Measurements from ENCODE around the gene PDGFRB. TPM values are rescaled to one million over a fixed set of nuclear protein-coding genes. Genes with fewer than 3 reads are reported as not detected.

Gene PDGFRB
- total RNA-seq, 1 experiment from 2014 or later, result 0.34 TPM

DNA sequence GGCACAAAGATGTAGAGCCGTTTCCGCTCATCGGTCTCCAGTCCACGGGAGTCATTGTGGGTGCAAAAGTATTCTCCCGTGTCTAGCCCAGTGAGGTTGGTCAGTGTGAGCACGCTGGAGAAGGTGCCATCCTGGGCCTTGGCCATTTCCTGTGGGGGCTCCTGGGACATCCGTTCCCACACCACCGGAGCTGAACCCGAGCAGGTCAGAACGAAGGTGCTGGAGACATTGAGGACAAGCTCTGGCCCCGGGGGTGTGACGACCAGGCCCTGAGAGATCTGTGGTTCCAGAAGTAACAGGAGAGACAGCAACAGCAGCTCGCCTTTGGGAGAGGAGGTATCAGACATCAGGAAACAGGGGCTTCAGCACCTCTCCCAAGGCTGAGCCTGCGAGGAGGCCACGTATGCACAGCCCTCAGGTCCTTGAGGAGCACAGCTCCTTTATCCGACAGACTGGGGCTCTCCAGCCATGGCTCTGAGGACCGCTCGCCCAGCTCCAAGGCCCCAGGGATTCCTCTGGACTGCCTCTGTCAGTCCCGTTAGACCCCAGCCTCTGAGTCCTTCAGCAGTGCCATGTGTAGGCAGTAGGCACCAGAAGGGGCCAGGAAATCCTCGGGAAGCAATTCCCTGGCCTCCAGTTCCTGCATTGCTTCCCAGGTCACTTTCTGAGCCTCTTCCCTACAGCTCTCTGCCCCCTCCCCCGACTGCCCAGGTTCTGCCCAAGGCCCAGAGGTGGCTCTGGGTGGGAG, 19.9 kb downstream of the PDGFRB start:
- Histone ChIP-seq H4K20me1 (ENCODE audit: insufficient read depth) (no peaks in the 10 kb centered on the region), H3K9me2 (ENCODE audit: insufficient read depth) (no peaks in the 10 kb centered on the region), H3K36me3 (ENCODE audit: control insufficient read depth in 1 of 2, insufficient read depth in 2 of 2, low read length in 2 of 2) (no peaks in the 10 kb centered on the region), H3K4me2 (ENCODE audit: low read length) (no peak overlapping the region), H3K27ac (ENCODE audit: low read depth, low read length) (no peak overlapping the region), H3K9me3 (ENCODE audit: control insufficient read depth in 1 of 2, insufficient read depth in 1 of 2, low read depth in 1 of 2, low read length in 2 of 2) (no peaks in the 10 kb centered on the region), H3K4me3 (replicated peaks in 1 of 2; ENCODE audit: low read depth in 1 of 2, low read length in 2 of 2) (no peak overlapping the region), H3K79me2 (ENCODE audit: insufficient read depth, low read length) (no peaks in the 10 kb centered on the region), H2AFZ (ENCODE audit: low read depth, low read length, poor library complexity, severe bottlenecking) (no peak overlapping the region), H3K27me3 (ENCODE audit: insufficient read depth, low read length) (no peaks in the 10 kb centered on the region), H3K9ac (ENCODE audit: low read length) (no peak overlapping the region), H3K4me1 (ENCODE audit: control insufficient read depth in 1 of 2, insufficient read depth in 2 of 2, low read length in 2 of 2) (no peaks in the 10 kb centered on the region)
- intact Hi-C loops (cut with micrococcal nuclease), result no loop called here
- no TSS peak for BruUV-seq (replicated peaks)
- POLR2A ChIA-PET, result no interaction called here
- no peak for DNase-seq (ENCODE audit: low read depth, low spot score)
- CTCF ChIA-PET, result no interaction called here
- ATAC-seq, result no peak
- TF ChIP-seq CEBPB (IDR thresholded peaks at IDR 0.05; ENCODE audit: low read depth) (no peak), EZH2phosphoT487 (IDR thresholded peaks at IDR 0.05; ENCODE audit: borderline replicate concordance) (no peak), SP1 (IDR thresholded peaks at IDR 0.05; ENCODE audit: low read depth) (no peak)
- TF ChIP-seq, protein P1, sequence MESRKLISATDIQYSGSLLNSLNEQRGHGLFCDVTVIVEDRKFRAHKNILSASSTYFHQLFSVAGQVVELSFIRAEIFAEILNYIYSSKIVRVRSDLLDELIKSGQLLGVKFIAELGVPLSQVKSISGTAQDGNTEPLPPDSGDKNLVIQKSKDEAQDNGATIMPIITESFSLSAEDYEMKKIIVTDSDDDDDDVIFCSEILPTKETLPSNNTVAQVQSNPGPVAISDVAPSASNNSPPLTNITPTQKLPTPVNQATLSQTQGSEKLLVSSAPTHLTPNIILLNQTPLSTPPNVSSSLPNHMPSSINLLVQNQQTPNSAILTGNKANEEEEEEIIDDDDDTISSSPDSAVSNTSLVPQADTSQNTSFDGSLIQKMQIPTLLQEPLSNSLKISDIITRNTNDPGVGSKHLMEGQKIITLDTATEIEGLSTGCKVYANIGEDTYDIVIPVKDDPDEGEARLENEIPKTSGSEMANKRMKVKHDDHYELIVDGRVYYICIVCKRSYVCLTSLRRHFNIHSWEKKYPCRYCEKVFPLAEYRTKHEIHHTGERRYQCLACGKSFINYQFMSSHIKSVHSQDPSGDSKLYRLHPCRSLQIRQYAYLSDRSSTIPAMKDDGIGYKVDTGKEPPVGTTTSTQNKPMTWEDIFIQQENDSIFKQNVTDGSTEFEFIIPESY (IDR thresholded peaks at IDR 0.05; ENCODE audit: extremely low read depth, insufficient replicate concordance, low read length), result no peak
- TF ChIP-seq, protein P2, sequence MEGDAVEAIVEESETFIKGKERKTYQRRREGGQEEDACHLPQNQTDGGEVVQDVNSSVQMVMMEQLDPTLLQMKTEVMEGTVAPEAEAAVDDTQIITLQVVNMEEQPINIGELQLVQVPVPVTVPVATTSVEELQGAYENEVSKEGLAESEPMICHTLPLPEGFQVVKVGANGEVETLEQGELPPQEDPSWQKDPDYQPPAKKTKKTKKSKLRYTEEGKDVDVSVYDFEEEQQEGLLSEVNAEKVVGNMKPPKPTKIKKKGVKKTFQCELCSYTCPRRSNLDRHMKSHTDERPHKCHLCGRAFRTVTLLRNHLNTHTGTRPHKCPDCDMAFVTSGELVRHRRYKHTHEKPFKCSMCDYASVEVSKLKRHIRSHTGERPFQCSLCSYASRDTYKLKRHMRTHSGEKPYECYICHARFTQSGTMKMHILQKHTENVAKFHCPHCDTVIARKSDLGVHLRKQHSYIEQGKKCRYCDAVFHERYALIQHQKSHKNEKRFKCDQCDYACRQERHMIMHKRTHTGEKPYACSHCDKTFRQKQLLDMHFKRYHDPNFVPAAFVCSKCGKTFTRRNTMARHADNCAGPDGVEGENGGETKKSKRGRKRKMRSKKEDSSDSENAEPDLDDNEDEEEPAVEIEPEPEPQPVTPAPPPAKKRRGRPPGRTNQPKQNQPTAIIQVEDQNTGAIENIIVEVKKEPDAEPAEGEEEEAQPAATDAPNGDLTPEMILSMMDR (IDR thresholded peaks at IDR 0.05 in 2 of 3, conservative IDR thresholded peaks at IDR 0.05 in 1 of 3; ENCODE audit: borderline replicate concordance in 1 of 3, insufficient read depth in 1 of 3, low read depth in 2 of 3, low read length in 2 of 3), result no peak
- RAD21 ChIA-PET (ENCODE audit: low non-redundant PET in 1 of 2, low total read pairs in 2 of 2, uncharacterized antibody in 2 of 2, unreplicated experiment in 2 of 2), result no interaction called here

All from HCT116 (cell line).